Fibroblast of skin of left biceps (primary cell): ENCODE results near the gene BTBD16.

Experiments used
- DNase-seq, 2 experiments: peaks; one replicate each; pipeline ENCODE4 v3.0.0-alpha.2; 2013; ENCODE audit warnings: low read depth in 2 of 2

The BTBD16 gene

GRCh38 chr10:122248356-122249302 is 22.5 kb upstream of the BTBD16 start:
- DNase-seq: no peak

- DNase-seq: no peak
These were observed 21.7 kb upstream of the BTBD16 start for GRCh38 chr10:122249303-122249850.

- DNase-seq: no peak
These were observed 20.9 kb upstream of the BTBD16 start for GRCh38 chr10:122249991-122250750.

GRCh38 chr10:122251459-122252255 is 19.4 kb upstream of the BTBD16 start:
- no peak for DNase-seq

- DNase-seq: no peak
These were observed 18.3 kb upstream of the BTBD16 start for GRCh38 chr10:122252805-122253204.

- DNase-seq: no peak
These were observed 17.5 kb upstream of the BTBD16 start for GRCh38 chr10:122253605-122254004.

GRCh38 chr10:122254831-122255230 is 16.3 kb upstream of the BTBD16 start:
- DNase-seq: no peak

- no peak for DNase-seq
These were observed 15.4 kb upstream of the BTBD16 start for GRCh38 chr10:122255509-122256301.

GRCh38 chr10:122257041-122257440 is 14.1 kb upstream of the BTBD16 start:
- no peak for DNase-seq

GRCh38 chr10:122258136-122259074 is 12.7 kb upstream of the BTBD16 start:
- no peak for DNase-seq

- DNase-seq: no peak
These were observed 12.0 kb upstream of the BTBD16 start for GRCh38 chr10:122259075-122259466.

GRCh38 chr10:122261584-122261983 is 9.5 kb upstream of the BTBD16 start:
- DNase-seq: no peak

- DNase-seq: peak; percentile 88 to 90
These were observed 7.1 kb upstream of the BTBD16 start for GRCh38 chr10:122263971-122264370.

GRCh38 chr10:122264436-122264835 is 6.7 kb upstream of the BTBD16 start:
- DNase-seq: no peak

- no peak for DNase-seq
These were observed 6.2 kb upstream of the BTBD16 start for GRCh38 chr10:122264931-122265330.

- DNase-seq: no peak
These were observed 5.2 kb upstream of the BTBD16 start for GRCh38 chr10:122265896-122266295.

- no peak for DNase-seq
These were observed 3.0 kb upstream of the BTBD16 start for GRCh38 chr10:122267849-122268737.

GRCh38 chr10:122269059-122269687 is 1.9 kb upstream of the BTBD16 start:
- no peak for DNase-seq
